HG03097 (cell line): ENCODE data around the gene SEMA3F.

Experiments
- ATAC-seq: cut with Tn5 transposase; IDR thresholded peaks from one replicate; pipeline ENCODE4 v1.9.1; 2021; ENCODE audit not compliant: unreplicated experiment, low FRiP score

Gene SEMA3F

DNA sequence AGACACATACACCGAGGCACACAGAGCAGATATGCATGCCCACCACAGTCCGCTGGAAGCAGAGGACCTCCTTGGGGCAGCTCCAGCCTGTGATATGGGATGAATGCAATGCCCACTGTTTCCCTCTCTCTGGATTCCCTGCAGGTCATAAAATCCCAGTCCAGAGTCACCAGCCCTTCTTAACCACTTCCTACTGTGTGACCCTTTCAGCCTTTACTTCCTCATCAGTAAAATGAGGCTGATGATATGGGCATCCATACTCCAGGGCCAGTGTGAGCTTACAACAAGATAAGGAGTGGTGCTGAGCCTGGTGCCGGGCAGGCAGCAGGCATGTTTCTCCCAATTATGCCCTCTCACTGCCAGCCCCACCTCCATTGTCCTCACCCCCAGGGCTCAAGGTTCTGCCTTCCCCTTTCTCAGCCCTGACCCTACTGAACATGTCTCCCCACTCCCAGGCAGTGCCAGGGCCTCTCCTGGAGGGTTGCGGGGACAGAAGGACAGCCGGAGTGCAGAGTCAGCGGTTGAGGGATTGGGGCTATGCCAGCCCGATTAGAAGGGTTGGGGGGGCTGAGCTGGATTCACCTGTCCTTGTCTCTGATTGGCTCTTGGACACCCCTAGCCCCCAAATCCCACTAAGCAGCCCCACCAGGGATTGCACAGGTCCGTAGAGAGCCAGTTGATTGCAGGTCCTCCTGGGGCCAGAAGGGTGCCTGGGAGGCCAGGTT is 36.0 kb downstream of the SEMA3F start, which contains the start of gene GNAT1:
TSS of gene GNAT1 (plus strand) at position 675 of the 725 bp plus-strand sequence. CDS start 116 bp downstream, outside the sequence.
- ATAC-seq: no peak

DNA sequence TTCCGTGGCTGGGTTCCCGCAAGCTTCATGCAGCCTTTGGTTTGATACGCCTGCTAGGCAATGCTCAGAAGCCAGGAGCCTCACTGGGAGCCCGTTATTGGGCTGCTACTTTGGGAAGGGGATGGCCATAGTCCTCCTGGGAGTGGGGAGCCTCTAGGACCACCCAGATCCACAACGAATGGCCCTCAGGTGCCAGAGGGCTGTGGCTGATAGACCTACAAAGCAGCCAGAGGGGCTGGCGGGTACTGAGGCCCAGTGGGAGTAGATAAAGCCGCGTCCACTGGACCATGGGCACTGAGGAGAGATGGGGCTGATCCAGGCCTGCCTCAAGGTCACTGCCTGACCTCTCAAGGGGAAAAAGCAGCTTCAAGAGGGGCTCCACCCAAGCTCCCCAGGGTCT is 37.0 kb downstream of the SEMA3F start:
- ATAC-seq: no peak

DNA sequence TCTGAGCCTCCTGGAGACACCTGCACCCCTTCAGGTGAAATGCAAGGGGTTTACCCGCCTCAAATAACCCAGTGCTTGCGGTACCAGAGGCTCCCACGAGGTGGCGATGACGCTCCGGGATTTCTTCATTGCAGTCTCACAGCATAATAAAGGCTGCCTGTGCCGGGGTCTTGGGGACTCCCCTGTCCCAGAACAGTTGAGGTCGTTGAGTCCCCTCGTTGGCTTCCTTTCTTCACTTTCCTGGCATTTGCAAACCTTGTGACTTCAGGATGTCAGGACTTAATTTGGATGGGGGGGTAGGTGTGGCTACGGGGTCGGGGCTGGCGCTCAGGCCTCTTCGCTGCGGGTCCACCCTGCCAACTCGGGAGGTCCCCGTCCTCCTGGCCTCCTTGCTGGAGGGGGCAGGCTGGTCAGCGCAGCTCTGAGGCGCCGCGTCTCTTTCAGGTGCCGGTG is 37.6 kb downstream of the SEMA3F start:
- ATAC-seq: no peak

- ATAC-seq: no peak
These were observed 38.2 kb downstream of the SEMA3F start for GRCh38 chr3:50193286-50193685.

DNA sequence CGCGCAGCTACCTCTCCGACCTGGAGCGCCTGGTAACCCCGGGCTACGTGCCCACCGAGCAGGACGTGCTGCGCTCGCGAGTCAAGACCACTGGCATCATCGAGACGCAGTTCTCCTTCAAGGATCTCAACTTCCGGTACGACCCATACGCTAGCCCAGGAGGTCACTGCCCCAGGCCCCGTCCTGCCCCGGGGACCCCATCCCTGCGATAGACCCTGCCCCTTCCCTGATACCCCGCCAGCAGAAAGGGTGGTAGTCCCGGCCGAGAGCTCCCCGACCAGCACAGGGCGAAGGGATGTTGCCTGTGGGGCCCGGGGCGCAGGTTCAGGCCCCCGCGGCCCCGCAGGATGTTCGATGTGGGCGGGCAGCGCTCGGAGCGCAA is 38.6 kb downstream of the SEMA3F start:
- ATAC-seq: no peak

GRCh38 chr3:50194128-50194902 is 39.2 kb downstream of the SEMA3F start:
- ATAC-seq: no peak

- ATAC-seq: no peak
These were observed 39.9 kb downstream of the SEMA3F start for GRCh38 chr3:50194903-50195500.

DNA sequence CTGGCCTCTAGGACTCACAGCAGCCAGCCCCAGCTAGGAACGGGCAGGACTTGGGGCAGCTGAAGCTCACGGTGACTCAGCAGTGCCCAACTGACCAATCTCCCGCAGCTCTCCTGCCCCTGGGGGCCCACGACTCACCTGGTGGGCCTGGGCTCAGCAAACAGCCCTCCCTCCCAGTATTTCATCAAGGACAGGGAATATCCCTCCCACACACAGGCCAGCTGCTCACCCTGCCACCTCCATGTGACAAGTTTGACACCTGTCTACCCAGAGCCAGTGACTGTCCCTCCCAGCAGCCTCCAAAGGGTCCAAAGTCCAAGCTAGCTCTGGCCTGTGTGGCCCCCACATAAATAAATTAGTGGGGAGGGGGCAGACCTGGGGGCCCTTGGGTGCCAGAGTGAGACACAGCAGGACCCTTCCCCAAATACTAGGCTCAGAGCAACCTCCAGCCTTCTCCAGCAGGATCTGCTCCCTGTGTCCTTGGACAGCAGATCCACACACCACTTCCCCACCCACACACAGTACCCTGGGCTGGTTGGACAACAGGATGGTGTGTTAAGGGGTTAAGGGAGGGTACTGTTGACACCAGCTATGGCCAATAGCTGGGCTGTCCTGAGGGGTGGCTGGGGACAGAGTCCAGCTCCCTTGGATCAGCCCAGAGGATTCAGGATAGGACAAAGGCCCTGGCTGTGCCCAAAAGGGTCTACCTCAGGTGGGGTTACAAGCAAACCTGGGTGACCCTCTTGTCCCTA is 40.6 kb downstream of the SEMA3F start:
- no peak for ATAC-seq

- no peak for ATAC-seq
These were observed 41.2 kb downstream of the SEMA3F start for GRCh38 chr3:50196253-50196801.

DNA sequence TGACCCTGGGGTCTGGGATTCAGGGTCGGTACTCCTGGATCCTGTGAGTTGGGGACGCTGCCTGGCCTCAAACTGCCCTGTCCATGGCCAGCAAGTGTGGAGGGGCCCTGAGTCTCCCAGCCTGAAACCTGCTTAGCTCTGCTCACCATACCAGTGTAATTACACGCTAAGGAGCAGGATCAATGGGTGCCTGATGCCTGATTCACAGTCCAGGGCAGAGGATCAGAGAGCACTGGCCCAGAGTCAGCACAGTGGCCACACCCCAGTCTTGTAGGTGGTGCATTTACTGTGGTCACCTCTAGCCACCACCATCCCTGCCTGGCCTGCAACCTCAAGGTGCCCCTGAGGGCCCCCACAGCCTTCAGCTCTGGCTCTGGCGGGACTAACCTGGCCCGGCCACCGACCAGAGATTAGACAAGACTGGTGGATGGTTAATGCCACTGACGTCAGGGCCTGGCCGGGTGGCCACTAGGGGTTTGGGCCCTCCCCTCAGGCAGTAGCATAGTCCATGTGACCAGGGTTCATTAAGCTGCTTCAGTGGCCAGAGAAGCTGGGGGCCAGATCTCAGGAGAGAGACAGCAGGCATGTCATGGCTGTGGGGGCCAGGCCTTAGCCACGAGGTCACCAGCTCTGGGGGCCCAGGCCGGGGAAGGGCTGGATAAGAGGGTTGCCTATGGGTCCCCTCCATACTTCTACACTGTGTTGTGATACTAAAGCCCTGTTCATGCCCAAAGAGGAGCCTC is 46.6 kb downstream of the SEMA3F start:
- no peak for ATAC-seq

- no peak for ATAC-seq
These were observed 47.4 kb downstream of the SEMA3F start for GRCh38 chr3:50202353-50203112.

GRCh38 chr3:50203113-50203808 is 48.1 kb downstream of the SEMA3F start:
- no peak for ATAC-seq

GRCh38 chr3:50203809-50204803 is 49.0 kb downstream of the SEMA3F start:
- no peak for ATAC-seq

DNA sequence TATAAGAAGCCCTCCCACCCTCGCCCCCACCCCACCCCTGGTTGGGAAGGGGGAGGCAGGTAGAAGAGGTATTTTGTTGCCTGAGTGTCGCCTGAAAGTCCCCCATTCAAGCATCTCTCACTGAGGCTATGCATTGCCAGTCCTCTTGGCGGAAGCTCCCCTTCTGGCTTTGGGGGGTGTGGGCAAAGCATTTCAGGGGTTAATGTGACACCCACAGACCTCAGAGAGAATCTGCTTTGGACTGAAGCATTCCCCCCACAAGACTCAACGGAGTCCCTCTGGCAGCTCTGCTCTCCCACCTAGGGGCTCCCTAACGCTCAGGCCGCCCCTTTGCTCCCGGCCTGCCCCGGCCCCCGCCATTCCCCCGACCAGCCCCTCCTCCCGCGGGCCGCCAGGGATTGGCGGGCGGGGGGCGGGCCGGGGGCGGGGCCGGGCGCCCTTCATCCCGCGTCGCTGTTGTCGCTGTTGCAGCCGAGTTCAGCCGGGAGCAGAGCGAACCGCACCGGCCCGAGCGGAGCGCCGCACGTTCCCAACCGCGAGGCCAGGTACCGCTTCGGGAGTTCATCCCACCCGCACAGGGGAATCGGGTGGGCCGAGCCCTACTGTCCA is 49.8 kb downstream of the SEMA3F start, which contains the start of gene SLC38A3:
TSS of gene SLC38A3 (plus strand) at position 468 of the 609 bp plus-strand sequence. CDS start 8,929 bp downstream, outside the sequence.
- no peak for ATAC-seq

DNA sequence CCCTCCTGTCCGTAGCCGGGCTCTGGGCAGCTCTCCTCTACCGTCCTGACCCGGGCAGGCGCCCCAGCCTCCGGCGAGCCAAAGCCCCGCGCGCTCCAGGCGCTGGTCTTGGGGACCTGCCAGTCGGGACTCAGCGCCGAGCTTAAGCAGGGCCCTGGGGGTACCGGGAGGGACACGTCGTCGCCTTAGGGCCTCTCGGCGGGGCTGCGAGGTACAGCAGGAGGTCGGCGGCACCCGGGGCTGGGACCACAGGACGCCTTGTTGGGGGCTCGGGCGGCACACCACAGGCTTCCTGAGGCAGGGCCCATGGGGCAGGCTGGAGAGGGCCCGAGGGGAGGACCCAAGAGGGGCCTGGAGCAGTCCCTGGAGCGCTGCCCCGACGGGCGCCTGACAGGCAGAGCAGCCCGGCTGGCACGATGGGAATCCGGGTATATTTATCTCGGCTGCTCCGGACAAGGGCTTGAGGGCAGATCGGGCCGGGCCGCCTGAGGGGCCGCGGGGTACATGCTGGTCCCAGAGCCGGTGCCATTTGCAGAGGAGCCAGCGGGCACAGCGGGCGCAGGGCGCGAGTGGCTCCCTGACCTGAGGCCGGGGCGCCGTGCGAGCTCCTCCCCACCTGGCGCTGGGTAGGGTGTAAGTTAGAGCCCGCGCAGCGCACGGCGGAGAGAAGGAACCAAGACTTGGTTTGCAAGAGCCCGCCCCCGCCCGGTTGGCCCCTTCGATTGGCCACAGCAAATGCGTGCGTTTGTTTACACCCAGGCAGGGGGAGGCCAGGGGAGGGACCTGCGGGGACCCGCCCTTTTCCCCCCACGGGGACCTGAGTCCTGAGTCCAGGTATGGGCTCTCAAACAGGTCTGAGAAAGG is 50.5 kb downstream of the SEMA3F start:
- ATAC-seq: no peak
